HG02885 (cell line): ENCODE data around the gene SFI1.

ENCODE experiments used
- ATAC-seq: cut with Tn5 transposase; IDR thresholded peaks from one replicate; pipeline ENCODE4 v1.9.1; 2021; ENCODE audit warnings: mild to moderate bottlenecking; ENCODE audit not compliant: unreplicated experiment, poor library complexity

SFI1 gene

DNA sequence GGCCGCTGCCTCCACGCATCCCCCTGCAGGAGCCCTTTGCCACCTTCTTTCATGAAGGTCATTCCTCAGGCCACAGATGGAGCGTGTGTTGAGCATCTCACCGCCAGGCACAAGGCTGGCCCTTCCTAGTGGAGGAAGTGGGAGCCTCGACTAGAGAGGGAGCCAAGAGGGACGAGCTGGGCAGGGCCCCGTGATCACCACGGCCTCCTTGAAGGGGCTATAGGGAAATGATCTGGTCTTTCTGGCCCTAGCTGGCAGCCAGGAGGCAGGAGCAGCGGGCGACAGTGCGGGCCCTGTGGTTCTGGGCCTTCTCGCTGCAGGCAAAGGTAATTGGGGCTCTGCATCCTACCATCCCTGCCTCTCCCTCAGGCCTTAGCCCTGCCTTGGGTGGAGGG lies 116.6 kb downstream of the SFI1 start:
- ATAC-seq = no peak

DNA sequence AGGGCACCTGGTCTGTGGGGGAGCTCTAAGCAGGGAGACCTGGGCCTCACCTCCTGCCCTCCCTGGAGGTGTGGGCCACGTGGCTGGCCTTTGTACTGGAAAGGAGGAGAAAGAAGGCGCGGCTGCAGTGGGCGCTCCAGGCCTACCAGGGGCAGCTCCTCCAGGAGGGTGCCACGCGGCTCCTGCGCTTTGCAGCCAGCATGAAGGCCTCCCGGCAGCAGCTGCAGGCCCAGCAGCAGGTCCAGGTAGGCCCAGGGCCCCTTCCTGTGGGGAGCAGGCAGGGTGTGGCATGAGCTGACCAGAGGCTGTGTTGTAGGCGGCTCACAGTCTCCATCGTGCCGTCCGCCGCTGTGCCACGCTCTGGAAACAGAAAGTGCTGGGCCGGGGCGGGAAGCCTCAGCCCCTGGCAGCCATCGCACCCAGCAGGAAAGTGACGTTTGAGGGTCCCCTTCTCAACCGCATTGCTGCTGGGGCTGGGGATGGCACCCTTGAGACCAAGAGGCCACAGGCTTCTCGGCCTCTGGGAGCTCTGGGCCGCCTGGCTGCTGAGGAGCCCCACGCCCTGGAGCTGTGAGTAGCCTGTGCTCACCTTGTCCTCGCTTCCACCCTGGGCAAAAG lies 117.1 kb downstream of the SFI1 start:
- ATAC-seq = no peak

DNA sequence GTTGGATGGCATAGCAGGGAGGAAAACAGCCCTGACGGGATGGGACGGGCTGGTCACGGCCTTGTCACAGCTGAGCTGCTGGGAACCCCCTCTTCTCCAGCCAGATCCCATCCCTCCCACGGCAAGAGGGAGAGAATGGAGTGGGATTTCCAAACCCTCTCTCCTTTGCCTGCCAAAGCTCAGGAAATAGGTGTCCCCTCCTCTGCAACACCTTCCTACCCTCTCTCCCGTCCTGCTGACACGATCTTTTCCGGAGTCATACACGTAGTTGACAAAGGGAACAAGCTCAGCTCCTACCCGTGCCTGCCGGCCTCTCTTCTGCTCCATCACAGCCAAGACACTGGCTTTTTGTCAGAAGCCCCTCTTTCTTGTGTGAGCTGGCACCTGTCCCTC lies 117.6 kb downstream of the SFI1 start:
- no peak for ATAC-seq

DNA sequence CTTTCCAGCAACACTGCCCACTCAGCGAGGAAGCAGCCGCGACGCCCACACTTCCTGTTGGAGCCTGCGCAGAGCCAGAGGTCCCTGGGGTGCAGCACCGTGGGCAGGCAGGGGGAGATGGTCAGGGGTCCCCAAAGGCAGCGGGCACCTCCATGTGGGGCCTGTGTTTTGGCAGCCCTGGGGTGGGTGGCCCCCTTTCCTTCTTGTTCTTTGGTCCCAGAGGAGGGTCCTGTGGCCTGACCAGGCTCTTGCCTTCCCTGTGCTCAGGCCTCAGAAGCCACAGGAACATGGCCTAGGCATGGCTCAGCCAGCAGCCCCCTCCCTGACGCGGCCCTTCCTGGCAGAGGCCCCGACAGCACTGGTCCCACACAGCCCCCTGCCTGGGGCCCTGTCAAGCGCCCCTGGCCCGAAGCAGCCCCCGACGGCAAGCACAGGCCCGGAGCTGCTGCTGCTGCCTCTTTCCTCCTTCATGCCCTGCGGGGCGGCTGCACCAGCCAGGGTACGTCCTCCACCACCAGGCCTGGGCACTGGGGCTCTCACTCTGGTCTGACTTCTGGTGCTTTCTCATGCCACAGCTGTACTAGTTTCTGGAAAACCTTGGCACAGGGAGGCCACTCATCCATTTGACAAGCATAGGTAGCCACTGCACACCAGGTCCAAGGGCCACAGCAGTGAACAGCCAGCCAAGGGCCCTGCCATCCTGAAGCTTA lies 118.6 kb downstream of the SFI1 start:
- no peak for ATAC-seq

DNA sequence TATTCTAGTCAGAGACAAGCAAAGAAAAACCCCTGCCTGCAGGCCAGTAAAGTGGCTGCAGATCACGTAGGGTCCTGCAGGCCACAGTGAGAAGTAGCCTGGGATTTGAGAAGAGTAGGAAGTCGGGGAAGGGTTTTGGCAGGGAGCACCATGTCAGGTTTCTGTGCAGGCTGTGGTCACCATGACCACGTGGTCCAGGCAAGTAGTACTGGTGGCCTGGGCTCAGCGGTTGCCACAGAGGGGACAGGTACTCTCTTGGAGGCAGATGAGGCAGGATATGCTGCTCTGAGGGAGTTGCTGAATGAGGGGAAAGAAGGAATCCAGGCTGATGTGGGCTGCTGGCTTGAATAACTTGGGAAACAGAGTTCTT lies 119.1 kb downstream of the SFI1 start:
- no peak for ATAC-seq

DNA sequence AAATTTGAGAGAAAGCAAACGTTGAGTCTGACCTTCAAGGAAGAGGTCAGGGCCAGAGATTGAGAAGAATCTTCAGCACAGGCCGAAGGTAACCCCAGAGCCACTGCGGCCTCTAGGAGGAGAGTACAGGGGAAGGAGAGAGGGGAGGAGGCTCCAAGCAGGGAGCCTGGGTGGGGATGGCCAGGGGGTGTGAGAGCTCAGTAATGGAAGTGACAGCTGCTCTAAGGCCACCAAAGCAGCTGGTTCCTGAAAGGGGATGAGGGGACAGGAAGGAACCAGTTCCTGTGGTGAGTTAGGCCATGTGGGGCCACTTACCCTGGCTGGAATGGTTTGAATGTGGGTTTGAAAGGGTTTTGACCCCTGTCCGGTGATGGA lies 119.6 kb downstream of the SFI1 start:
- ATAC-seq = peak; percentile 30

DNA sequence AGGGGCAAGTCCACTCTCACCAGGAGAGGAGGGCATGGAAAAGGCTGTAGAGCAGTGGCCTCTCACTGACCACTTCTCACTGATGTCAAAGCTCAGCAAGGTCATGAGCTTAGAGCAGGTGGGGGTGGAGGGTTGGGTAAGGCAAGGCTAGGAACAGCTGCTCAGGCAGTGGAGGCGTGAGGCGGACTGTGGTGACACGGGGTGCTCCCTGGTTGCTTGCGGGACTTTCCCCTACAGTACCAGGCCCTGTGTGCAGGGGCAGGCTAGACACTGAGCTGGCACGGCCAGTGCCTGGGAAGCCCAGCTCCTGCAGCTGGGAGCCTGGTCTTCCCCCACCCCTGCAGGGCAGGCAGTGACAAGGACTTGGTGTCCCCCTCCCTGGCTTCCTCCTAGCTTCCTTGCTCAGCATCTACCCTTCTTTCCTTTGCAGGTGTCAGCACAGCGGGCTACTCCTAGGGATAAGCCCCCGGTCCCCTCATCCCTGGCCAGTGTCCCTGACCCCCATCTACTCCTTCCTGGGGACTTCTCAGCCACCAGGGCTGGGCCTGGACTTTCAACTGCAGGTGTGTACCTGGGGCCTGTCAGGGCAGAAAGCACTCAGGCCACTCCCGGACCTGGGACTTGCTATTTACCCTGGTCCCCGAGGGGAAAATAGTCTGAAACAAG lies 120.1 kb downstream of the SFI1 start:
- ATAC-seq = peak; percentile 75

DNA sequence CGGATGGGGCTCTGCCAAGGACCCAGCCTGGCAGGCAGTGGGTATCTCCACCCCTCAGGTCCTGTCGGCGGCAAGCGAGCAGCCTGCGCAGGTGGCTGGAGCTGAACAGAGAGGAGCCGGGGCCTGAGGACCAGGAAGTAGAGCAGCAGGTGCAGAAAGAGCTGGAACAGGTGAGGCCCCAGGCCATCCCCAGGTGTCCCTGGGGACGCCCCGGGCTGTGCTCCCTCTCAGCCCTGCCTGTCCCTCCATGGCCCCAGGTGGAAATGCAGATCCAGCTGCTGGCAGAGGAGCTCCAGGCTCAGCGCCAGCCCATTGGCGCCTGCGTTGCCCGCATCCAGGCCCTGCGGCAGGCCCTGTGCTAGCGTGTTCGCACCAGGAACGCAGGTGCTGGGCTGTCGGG lies 121.7 kb downstream of the SFI1 start:
- no peak for ATAC-seq

DNA sequence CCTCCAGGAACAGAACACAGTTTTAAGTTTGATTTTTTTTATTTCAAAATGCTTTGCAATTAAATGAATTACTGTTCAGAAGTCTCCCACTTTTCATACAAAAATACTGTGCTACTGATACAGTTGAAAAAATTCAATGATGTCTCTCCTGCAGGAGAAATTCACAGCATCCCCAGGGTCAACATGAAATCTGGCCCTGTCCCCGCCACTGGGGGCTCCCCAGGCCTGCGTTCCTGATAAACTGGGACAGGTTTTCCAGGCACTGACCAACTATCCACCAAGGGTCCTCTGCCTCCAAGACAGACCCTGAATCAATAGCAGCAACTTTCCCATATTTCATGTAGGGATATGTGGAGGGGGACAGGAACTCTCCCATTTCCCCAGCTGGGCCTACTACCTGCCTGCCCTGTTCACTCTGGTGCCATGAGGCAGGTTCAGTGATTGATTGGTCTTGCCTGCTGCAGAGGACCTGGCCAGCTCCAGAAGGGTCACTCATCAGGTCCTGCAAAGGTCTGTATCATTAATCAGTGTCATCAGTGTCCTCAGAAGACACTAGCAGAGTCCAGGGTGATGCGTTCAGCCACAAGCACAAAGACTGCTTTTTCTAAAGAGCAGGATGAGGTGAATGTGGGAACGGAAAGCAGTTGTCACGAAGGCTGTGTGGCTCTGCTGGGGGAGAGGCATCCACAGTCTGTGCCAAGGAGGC lies 122.3 kb downstream of the SFI1 start:
- ATAC-seq = no peak

DNA sequence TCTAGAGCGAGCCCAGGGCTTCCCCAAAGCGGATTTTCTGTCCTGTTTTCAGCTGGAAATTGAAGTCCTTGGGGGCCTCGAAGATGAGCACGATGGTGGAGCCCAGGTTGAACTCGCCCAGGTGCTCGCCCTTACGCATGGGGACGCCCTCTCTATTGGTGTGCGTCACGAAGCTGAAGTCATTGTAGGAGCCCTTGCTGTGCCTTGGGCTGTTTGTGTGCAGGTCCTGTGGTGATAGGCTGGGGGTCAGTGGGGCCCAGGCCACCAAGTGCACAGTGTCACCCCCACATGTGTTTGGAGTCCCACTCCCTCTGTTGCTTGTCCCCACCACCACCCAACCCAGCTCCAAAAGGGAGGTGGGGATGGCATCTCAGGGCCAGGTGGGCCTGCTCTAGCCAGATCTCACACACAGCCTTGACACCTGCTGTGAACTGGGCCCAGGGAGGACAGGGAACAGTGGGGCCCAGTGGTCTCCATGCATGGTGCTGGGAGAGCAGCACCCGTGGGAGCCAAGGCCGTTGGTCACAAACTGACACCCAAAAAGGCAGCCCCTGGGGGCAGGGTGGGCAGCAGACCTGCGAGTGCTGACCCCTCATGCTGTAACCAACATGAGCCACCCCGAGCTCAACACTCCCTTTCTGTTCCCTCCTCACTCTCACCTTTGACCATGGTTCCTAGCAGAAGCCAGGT lies 123.4 kb downstream of the SFI1 start:
- no peak for ATAC-seq

DNA sequence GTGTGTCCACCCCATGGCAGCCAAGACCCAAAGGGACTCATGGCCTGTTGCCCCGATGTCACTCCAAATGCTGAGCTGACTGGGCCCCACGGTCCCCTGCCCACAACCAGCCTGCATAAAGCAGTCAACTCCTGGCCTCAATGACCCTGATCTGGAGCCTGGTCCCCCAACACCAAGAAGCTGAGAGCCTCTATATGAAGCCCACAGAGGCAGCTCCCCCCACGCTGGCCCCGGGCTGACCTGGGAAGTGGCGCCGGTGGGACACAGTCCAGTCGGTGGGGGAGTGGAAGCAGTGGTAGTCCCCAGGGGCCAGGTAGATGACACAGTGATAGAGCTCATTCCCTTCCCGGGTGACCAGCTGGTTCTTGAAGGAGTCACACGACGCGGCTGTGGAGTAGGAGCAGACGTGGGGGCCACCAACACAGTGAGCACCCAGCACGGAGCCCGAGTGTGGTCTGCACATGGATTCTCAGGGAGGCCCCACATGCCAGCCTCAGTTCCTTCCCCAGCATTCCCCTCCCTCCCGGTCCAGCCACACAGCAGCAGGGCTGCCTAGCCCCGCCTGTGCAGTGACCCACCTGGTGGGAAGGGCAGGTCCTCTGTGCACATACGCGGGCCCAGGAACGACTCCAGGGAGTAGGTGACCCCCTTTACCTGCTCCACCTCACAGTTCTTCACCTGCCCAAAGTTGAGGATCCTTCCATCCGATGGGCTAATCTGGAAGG lies 124.6 kb downstream of the SFI1 start:
- no peak for ATAC-seq

DNA sequence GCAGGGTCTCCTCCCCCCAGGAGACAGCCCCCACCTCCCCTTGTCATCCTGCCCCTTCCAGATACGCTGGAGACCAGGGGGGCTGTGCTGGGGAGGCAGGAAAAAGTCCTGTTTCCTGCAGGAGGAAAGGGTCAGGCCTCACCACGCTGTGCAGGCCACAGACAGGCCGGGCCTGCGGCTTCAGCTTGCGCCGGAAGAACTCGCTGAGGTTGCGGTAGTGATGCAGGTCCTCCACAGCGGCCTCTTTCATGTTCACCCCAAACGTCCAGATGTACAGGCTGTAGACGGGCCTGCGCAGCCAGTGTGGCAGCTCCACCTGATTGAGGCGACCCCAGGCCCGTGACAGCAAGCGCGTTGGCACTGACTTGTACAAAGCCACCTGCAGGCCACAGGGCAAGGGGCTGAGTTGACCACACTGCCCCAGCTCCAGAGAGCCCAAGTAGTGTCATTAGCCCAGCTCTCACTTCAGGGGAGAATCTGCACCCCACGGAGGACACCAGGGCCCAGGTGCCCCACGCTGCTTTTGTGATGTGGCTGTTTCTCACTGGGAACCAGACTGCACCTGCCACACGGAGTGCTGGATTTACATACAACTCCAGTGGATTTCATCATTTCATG lies 125.3 kb downstream of the SFI1 start:
- ATAC-seq = no peak

DNA sequence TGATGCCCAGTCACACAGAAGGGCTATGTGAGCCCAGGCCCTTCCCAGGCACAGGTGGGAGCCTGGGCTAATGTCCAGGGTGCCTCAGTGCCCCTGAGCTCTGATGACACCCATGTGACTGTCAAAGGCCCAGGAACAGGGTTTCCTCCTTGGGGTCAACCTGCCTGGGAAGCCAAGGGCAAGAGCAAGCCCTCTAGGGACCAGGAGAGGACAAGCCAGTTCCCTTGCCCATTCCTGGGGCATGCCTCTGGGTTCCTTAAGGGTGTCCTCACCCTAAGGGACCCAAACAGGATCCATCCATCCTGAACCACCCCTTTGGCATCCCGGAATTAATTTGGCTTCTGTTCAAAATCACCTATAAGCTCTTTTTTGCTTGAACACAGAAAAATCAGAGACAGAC lies 126.6 kb downstream of the SFI1 start:
- ATAC-seq = no peak

DNA sequence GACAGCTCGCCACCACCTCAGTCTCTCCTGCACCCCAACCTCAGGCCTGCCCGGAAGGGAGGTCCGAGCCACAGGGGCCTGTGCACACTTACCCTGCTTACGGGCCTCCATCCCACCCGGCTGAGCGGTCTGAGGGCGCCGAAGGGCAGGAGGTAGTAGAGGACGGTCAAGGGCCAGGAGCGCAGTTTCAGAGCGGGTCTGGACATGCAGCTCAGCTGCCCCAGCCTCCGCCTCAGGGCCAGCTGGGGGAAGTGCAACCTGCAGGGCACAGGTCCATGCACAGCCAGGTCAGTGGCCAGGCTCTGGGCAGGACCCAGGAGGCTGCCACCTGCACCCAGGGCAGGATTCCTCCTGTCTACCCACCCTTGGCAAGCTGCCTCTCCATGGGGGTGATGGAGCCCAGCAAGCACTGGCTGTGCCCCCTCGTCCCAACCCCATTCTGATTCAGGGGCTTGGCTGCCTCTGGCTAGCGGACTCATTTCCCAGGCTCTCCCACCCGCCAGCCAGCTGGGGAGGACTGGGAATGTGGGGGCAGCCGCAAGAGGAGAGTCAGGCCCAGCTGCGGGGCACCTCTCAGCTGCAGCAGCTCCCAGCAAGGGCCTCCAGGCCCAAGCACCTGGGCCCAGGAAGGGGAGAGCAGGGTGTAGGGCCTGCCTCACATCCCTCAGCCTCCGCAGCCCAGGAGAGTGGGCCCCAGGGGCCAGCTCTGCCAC lies 127.4 kb downstream of the SFI1 start:
- ATAC-seq = no peak

DNA sequence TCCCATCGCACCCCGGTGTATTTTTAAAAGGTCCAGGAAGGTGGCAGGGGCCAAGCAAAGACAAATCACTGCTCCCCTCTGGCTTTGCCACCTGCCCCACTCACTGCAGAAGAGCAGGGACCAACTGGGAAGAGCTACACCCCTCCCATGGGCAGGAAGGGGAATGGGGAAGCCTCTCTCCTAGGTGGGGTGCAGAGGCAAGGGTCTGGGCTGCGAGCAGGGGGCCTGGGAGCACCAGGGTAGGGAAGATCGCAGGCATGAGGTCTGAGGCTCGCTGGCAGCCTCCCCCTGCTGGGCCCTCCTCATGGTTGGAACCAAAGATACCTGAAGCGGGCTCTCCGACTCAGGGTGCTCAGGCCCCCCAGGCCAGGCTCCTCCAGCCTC lies 128.9 kb downstream of the SFI1 start:
- ATAC-seq = no peak

DNA sequence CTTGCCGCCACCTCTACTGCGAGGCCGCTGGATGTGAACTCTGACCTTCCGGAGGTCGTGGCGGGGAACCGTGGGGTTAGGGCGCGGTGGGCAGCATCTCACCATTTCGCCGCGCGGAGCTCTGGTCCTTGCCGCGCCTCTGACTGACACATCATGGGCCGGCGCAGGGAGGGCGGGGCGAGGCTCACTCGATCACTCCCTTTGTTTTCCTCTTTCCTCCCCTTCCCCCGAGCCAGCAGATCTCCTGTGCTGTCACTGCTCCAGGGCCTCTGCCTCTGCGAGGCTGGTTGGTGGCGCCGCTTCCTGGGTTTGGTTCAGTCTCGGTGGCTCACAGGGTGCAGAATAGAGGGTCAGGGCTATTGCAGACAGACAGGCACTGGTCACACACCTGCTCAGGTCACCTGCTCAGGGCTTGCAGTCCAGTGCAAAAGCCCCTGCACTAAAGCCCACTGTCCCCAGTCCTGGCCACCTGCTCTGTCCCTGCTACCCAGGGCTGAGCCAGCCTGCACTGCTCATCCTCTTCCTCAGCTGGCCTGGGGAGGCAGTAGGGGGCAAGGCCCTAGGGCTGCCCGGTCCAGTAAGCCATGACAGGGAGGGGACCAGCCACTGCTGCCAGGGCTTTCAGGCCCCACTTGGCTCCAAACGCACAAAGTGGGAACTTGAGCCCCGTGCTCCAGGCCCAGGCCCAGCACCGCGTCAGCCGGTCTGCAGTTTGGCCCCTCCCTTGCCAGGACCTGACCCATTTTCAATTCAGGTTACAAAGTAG lies 129.5 kb downstream of the SFI1 start:
- no peak for ATAC-seq

DNA sequence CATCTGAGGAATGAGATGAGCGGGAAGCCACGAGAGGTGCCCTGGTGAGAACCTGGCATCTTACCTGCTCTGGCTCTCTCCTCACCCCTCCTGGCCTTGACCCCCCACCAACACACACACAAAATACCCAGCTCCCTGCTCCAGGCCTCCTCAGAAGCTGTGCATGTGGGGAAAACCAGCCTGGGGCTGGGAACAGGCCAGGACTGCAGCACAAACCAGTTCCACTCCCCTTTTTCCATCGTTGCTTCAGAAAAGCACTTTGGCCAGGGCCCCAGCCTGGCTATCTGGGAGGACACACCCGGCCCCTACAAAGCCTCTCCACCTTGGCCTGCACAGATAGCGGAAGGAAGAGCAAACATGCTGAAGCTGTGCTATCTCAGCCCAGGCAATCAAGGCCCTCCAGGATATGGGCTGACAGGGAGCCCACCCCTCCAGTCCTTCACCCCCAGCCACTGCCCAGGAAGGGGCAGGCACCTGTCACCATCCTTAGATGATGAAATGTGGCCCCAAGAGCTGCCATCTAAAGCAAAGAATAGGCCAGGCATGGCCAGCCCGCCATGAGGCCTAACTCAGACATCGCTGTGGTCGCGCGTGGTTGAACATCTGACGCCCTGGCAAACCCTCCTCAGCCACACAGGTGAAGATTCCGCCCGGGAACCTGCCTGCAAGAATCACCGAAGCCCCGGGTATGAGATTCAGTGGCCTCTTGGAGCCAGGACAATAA lies 130.3 kb downstream of the SFI1 start:
- no peak for ATAC-seq

DNA sequence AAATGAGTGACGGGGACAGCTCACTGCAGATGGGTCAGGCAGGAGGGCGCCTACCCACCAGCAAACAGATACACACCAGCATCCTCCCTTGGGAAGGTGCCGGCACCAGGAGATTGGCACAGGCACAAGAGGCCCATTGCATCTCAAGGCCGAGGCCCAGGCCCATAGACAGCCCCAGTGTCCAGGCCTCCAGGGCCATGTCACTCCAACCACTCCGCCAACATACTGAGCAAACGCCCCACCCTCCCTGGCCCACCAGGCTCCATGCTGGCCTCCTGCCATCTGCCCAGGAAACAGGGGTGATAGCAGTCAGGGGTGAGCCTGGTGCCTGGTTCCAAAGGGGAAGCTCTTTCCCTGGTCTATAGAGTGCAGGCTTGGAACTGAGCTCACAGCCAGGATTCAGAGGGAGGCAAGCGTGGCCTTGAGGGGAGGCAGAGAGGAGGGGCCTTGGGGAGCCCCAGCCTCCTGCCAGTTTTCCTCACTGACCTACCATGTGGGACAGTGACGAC lies 130.9 kb downstream of the SFI1 start:
- ATAC-seq = no peak
